ENCODE data around the gene IGF1R.

IGF1R gene

GRCh38 chr15:98805434-98806274 is 157.3 kb downstream of the IGF1R start:
- no peak for DNase-seq

GRCh38 chr15:98806275-98806895 is 158.0 kb downstream of the IGF1R start:
- DNase-seq, result no peak

- no peak for DNase-seq
These were observed 158.9 kb downstream of the IGF1R start for GRCh38 chr15:98807262-98807661.

GRCh38 chr15:98809273-98809672 is 160.9 kb downstream of the IGF1R start:
- no peak for DNase-seq

- no peak for DNase-seq
These were observed 164.5 kb downstream of the IGF1R start for GRCh38 chr15:98812716-98813446.

GRCh38 chr15:98813951-98814350 is 165.6 kb downstream of the IGF1R start:
- no peak for DNase-seq

- no peak for DNase-seq
These were observed 166.9 kb downstream of the IGF1R start for GRCh38 chr15:98815207-98815606.

GRCh38 chr15:98817745-98818144 is 169.4 kb downstream of the IGF1R start:
- DNase-seq, result no peak

GRCh38 chr15:98823012-98823458 is 174.7 kb downstream of the IGF1R start:
- DNase-seq, result no peak

- no peak for DNase-seq
These were observed 175.3 kb downstream of the IGF1R start for GRCh38 chr15:98823616-98824015.

- DNase-seq, result no peak
These were observed 176.3 kb downstream of the IGF1R start for GRCh38 chr15:98824595-98824994.

- DNase-seq, result peak; percentile 9
These were observed 178.3 kb downstream of the IGF1R start for GRCh38 chr15:98826658-98827057.

GRCh38 chr15:98827217-98827616 is 178.9 kb downstream of the IGF1R start:
- DNase-seq, result no peak

GRCh38 chr15:98830034-98830634 is 181.8 kb downstream of the IGF1R start:
- no peak for DNase-seq

- DNase-seq, result no peak
These were observed 186.6 kb downstream of the IGF1R start for GRCh38 chr15:98834976-98835375.

GRCh38 chr15:98835876-98836275 is 187.5 kb downstream of the IGF1R start:
- no peak for DNase-seq

GRCh38 chr15:98838387-98839259 is 190.3 kb downstream of the IGF1R start:
- DNase-seq, result no peak

- DNase-seq, result no peak
These were observed 191.7 kb downstream of the IGF1R start for GRCh38 chr15:98840053-98840452.

GRCh38 chr15:98841419-98841970 is 193.2 kb downstream of the IGF1R start:
- DNase-seq, result no peak

GRCh38 chr15:98842192-98842972 is 194.0 kb downstream of the IGF1R start:
- no peak for DNase-seq

GRCh38 chr15:98842973-98843285 is 194.6 kb downstream of the IGF1R start:
- no peak for DNase-seq

All from NCI-H526 treated with DMSO at 0.1 percent for 48 hours (cell line).